NCI-H187 (cell line): ENCODE data around the gene CD101.
"Not testable (repeated sequence)": the region's sequence is repeated elsewhere in the genome, so short reads cannot be mapped to it uniquely, and the experiment has no call there.

Experiments used
- DNase-seq, 2 experiments: peaks; one replicate each; lab custom pipeline; 2025; lab: John Stamatoyannopoulos, UW

The CD101 gene

GRCh38 chr1:117001254-117001927 lies at the start of gene CD101:
TSS of gene CD101 (plus strand) at chr1:117001760. CDS start at chr1:117001818, 58 bp downstream.
- DNase-seq: no peak

- no peak for DNase-seq
Observed at GRCh38 chr1:116952738-116953275, 48.8 kb upstream of the CD101 start.

GRCh38 chr1:116954440-116954839 lies 47.1 kb upstream of the CD101 start:
- no peak for DNase-seq

GRCh38 chr1:116956378-116956777 lies 45.2 kb upstream of the CD101 start:
- peak; percentile 53 to 70 for DNase-seq

GRCh38 chr1:116957646-116958045 lies 43.9 kb upstream of the CD101 start:
- DNase-seq: no peak

- no peak for DNase-seq
Observed at GRCh38 chr1:116958110-116958509, 43.5 kb upstream of the CD101 start.

GRCh38 chr1:116958977-116959376 lies 42.6 kb upstream of the CD101 start:
- DNase-seq: no peak

GRCh38 chr1:116961606-116962005 lies 40.0 kb upstream of the CD101 start:
- DNase-seq: no peak

- no peak for DNase-seq
Observed at GRCh38 chr1:116962987-116963639, 38.4 kb upstream of the CD101 start.

- DNase-seq: no peak
Observed at GRCh38 chr1:116966791-116967190, 34.8 kb upstream of the CD101 start.

GRCh38 chr1:116968724-116969123 lies 32.8 kb upstream of the CD101 start:
- DNase-seq: no peak

- no peak for DNase-seq
Observed at GRCh38 chr1:116971258-116971860, 30.2 kb upstream of the CD101 start.

GRCh38 chr1:116971965-116972673 lies 29.4 kb upstream of the CD101 start:
- no peak for DNase-seq

GRCh38 chr1:116972674-116973030 lies 28.9 kb upstream of the CD101 start:
- DNase-seq: no peak

GRCh38 chr1:116980309-116980708 lies 21.3 kb upstream of the CD101 start:
- not testable (repeated sequence) for DNase-seq

- no peak for DNase-seq
Observed at GRCh38 chr1:116981521-116982037, 20.0 kb upstream of the CD101 start.

- no peak for DNase-seq
Observed at GRCh38 chr1:116982319-116983004, 19.1 kb upstream of the CD101 start.

- DNase-seq: no peak
Observed at GRCh38 chr1:116983112-116983511, 18.4 kb upstream of the CD101 start.

GRCh38 chr1:116983678-116984077 lies 17.9 kb upstream of the CD101 start:
- DNase-seq: no peak

- no peak for DNase-seq
Observed at GRCh38 chr1:116984406-116985160, 17.0 kb upstream of the CD101 start.
